ENCODE results near the gene TUBD1.
"Not testable (repeated sequence)": the region's sequence is repeated elsewhere in the genome, so short reads cannot be mapped to it uniquely, and the experiment has no call there.

The TUBD1 gene

DNA sequence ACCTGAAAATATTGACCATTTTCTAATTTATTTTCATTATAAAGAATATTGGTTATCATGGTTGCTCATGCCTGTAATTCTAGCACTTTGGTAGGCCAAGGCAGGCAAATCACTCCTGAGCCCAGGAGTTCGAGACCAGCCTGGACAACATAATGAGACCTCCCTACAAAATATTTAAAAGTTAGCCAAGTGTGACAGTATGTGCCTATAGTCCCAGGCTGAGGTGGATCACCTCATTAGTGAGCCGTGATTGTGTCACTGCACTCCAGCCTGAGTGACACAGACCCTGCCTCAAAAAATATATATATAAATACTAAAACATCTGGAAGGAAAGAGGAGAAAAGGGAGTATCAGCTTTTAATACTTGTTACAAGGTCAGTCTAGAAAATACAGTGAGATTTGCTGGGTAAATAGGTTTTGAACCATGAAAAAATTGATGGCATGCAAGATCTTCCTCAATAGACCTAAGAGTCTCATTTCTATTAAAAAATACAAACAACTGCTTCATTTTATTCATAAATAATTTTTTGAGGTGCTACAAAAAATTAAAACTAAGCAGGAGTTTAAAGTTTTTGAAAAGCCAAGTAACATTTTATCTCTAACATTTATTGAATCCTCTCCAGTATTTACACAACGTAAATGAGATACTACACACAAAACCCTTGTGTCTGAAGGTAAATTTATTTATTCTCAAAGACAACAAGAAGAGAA lies 47.7 kb downstream of the TUBD1 start:
- no peak for TF ChIP-seq EZH2phosphoT487 (IDR thresholded peaks at IDR 0.05; ENCODE audit: low read depth)
- TF ChIP-seq, protein P1, sequence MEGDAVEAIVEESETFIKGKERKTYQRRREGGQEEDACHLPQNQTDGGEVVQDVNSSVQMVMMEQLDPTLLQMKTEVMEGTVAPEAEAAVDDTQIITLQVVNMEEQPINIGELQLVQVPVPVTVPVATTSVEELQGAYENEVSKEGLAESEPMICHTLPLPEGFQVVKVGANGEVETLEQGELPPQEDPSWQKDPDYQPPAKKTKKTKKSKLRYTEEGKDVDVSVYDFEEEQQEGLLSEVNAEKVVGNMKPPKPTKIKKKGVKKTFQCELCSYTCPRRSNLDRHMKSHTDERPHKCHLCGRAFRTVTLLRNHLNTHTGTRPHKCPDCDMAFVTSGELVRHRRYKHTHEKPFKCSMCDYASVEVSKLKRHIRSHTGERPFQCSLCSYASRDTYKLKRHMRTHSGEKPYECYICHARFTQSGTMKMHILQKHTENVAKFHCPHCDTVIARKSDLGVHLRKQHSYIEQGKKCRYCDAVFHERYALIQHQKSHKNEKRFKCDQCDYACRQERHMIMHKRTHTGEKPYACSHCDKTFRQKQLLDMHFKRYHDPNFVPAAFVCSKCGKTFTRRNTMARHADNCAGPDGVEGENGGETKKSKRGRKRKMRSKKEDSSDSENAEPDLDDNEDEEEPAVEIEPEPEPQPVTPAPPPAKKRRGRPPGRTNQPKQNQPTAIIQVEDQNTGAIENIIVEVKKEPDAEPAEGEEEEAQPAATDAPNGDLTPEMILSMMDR (IDR thresholded peaks at IDR 0.05; ENCODE audit: low read depth, low read length): no peak
- Histone ChIP-seq H3K4me2 (ENCODE audit: low read length) (peak overlapping the region; percentile 75), H3K27me3 (ENCODE audit: low read depth, low read length) (no peaks in the 10 kb centered on the region), H4K20me1 (ENCODE audit: insufficient read depth, low read length) (peaks cover 11% of the 10 kb centered on the region), H3K79me2 (ENCODE audit: low read length) (peaks cover 22% of the 10 kb centered on the region), H3K9me3 (ENCODE audit: insufficient read depth, low read length) (no peaks in the 10 kb centered on the region), H3K4me1 (ENCODE audit: low read length) (peaks cover 79% of the 10 kb centered on the region), H3K27ac (ENCODE audit: low read length) (peak overlapping the region; percentile 99), H3K36me3 (replicated peaks; ENCODE audit: low read depth, low read length) (peaks cover 15% of the 10 kb centered on the region), H3K9ac (ENCODE audit: low read length) (peak overlapping the region; percentile 88), H3K4me3 (ENCODE audit: low read length) (peak overlapping the region; percentile 62), H2AFZ (ENCODE audit: low read depth, low read length) (no peak overlapping the region)

DNA sequence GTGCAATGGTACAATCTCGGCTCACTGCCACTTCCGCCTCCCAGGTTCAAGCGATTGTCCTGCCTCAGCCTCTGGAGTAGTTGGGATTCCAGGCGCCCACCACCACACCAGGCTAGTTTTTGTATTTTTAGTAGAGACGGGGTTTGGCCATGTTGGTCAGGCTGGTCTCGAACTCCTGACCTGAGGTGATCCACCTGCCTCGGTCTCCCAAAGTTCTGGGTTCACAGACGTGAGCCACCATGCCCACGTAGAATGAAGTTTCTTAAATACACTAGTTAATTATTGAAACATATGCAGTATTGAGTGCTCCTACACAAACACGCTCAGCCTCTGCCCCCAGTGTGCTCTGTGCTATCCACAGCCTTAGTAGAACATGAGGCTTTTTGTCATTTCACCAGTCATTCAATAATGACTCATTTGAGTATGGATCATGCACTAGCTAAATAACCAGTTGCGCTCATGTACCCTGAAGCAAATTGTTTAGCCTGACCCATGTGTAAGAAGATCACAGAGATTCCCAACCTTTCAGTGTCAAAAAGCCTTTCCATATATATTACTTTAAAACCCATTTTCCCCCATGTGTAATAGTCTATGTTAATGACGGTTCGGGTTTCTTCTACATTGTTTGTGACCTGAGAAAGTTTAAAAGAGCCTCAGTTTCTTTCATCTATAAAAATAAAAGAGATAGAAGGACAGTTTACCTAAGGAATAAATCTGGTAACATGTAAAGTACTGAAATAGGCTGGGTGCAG lies 49.7 kb downstream of the TUBD1 start:
- Histone ChIP-seq H3K27ac (ENCODE audit: low read length) (peak overlapping the region; percentile 99), H2AFZ (ENCODE audit: low read depth, low read length) (no peak overlapping the region), H3K4me2 (ENCODE audit: low read length) (peak overlapping the region; percentile 8), H3K4me3 (ENCODE audit: low read length) (no peak overlapping the region), H3K27me3 (ENCODE audit: low read depth, low read length) (peaks cover 13% of the 10 kb centered on the region; the same call in 1 of the 2 replicates), H3K9me3 (ENCODE audit: insufficient read depth, low read length) (no peaks in the 10 kb centered on the region), H3K9ac (ENCODE audit: low read length) (peak overlapping the region; percentile 99), H4K20me1 (ENCODE audit: insufficient read depth, low read length) (peaks cover 29% of the 10 kb centered on the region), H3K79me2 (ENCODE audit: low read length) (peaks cover 42% of the 10 kb centered on the region), H3K4me1 (ENCODE audit: low read length) (peaks cover 59% of the 10 kb centered on the region), H3K36me3 (replicated peaks; ENCODE audit: low read depth, low read length) (peaks cover 35% of the 10 kb centered on the region)
- TF ChIP-seq, protein P1 (IDR thresholded peaks at IDR 0.05; ENCODE audit: low read depth, low read length): no peak
- no peak for TF ChIP-seq EZH2phosphoT487 (IDR thresholded peaks at IDR 0.05; ENCODE audit: low read depth)

DNA sequence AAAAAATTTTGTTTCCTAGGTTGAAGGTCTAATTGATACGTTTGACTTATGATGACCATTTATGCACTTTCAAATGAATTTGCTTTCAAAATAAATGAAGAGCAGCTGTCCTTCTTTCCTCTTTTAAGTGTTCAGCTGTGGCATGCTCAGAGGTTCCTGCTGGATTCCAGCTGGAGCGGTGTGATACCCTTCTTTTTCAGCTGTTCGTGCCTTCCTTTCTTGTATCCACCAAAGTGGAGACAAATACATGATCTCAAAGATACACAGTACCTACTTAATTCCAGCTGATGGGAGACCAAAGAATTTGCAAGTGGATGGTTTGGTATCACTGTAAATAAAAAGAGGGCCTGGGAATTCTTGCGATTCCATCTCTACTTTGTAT lies 50.9 kb downstream of the TUBD1 start:
- peak overlapping the region; percentile 99 for H3K9ac ChIP-seq (ENCODE audit: low read length)
- peak overlapping the region; percentile 99 for H3K27ac ChIP-seq (ENCODE audit: low read length)

DNA sequence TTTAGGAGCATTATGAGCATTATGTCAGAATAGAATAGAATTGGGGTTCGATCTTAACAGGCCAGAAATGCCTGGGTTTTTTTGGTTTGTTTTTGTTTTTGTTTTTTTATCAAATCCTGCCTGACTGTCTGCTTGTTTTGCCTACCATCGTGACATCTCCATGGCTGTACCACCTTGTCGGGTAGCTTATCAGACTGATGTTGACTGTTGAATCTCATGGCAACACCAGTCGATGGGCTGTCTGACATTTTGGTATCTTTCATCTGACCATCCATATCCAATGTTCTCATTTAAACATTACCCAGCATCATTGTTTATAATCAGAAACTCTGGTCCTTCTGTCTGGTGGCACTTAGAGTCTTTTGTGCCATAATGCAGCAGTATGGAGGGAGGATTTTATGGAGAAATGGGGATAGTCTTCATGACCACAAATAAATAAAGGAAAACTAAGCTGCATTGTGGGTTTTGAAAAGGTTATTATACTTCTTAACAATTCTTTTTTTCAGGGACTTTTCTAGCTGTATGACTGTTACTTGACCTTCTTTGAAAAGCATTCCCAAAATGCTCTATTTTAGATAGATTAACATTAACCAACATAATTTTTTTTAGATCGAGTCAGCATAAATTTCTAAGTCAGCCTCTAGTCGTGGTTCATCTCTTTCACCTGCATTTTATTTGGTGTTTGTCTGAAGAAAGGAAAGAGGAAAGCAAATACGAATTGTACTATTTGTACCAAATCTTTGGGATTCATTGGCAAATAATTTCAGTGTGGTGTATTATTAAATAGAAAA lies 51.5 kb downstream of the TUBD1 start:
- H3K4me1 ChIP-seq (ENCODE audit: low read length): peaks cover 52% of the 10 kb centered on the region
- H3K27me3 ChIP-seq (ENCODE audit: low read depth, low read length): peaks cover 14% of the 10 kb centered on the region; the same call in 1 of the 2 replicates
- H3K27ac ChIP-seq (ENCODE audit: low read length): peak overlapping the region; percentile 99
- H2AFZ ChIP-seq (ENCODE audit: low read depth, low read length); H3K9me3 ChIP-seq (ENCODE audit: insufficient read depth, low read length): not testable (repeated sequence)
- H3K4me2 ChIP-seq (ENCODE audit: low read length): peak overlapping the region; percentile 75
- peaks cover 36% of the 10 kb centered on the region for H3K36me3 ChIP-seq (replicated peaks; ENCODE audit: low read depth, low read length)
- peak overlapping the region; percentile 99 for H3K9ac ChIP-seq (ENCODE audit: low read length)
- H3K79me2 ChIP-seq (ENCODE audit: low read length): peaks cover 47% of the 10 kb centered on the region
- H3K4me3 ChIP-seq (ENCODE audit: low read length): peak overlapping the region; percentile 96
- peaks cover 29% of the 10 kb centered on the region for H4K20me1 ChIP-seq (ENCODE audit: insufficient read depth, low read length)

More for the DNA sequence above, 50.9 kb downstream of the TUBD1 start:
- Histone ChIP-seq H3K4me3 (ENCODE audit: low read length) (peak overlapping the region; percentile 96), H3K4me2 (ENCODE audit: low read length) (peak overlapping the region; percentile 75), H4K20me1 (ENCODE audit: insufficient read depth, low read length) (peaks cover 29% of the 10 kb centered on the region), H3K4me1 (ENCODE audit: low read length) (peaks cover 52% of the 10 kb centered on the region), H3K36me3 (replicated peaks; ENCODE audit: low read depth, low read length) (peaks cover 36% of the 10 kb centered on the region), H3K27me3 (ENCODE audit: low read depth, low read length) (peaks cover 14% of the 10 kb centered on the region; the same call in 1 of the 2 replicates), H3K79me2 (ENCODE audit: low read length) (peaks cover 46% of the 10 kb centered on the region)
- H2AFZ ChIP-seq (ENCODE audit: low read depth, low read length); H3K9me3 ChIP-seq (ENCODE audit: insufficient read depth, low read length): not testable (repeated sequence)
